K562 (cell line): ENCODE measurements around the gene C1R. TPM values are rescaled to one million over a fixed set of nuclear protein-coding genes. Genes with fewer than 3 reads are reported as not detected.

Experiments used
- ATAC-seq: fragments of 200-7000 bp; cut with Tn5 transposase; 3 replicates; pipeline ENCODE4 v1.9.1; 2020; ENCODE audit warnings: moderate library complexity
- BruUV-seq: library from RNA; stranded (reverse); fragments of 400-500 nt; replicated peaks from 2 replicates; lab custom pipeline; 2021; lab: Mats Ljungman, UMichigan
- CTCF ChIA-PET: fragments of 300-600 bp; formaldehyde crosslinking; extraction: SDS; loops from one replicate; lab custom pipeline; 2021; ENCODE audit warnings: low intra/inter-chr PET ratio; lab: Yijun Ruan, JAX
- POLR2A ChIA-PET: fragments of 300-600, 350-650 bp; sonication (Branson Sonifier 250); formaldehyde crosslinking; extraction: SDS; loops from one replicate; lab custom pipeline; 2021; ENCODE audit warnings: antibody characterized with exemption, inconsistent platforms; lab: Yijun Ruan, JAX
- DNase-seq, 4 experiments: peaks; one replicate each; pipeline versions ENCODE4 v3.0.0 to v3.0.0-alpha.2; 2011 to 2018; ENCODE audit warnings: low spot score in 3 of 4, mixed read lengths in 3 of 4; ENCODE audit errors: extremely low read depth in 1 of 4
- FAIRE-seq: peaks from 2 replicates; lab custom pipeline; 2011; peaks lifted over from hg19 to GRCh38; lab: Jason Lieb, UNC
- H2AFZ ChIP-seq: 2 replicates; pipeline ENCODE4 v1.6.0; 2011; ENCODE audit warnings: low read depth, low read length, control low read depth, inconsistent platforms
- H3K27ac ChIP-seq: fragments of 200-600 bp; 3 replicates; pipeline ENCODE4 v1.8.0; 2011; ENCODE audit warnings: low read depth, mild to moderate bottlenecking, control low read depth, inconsistent platforms, low read length, moderate library complexity, mixed read lengths; ENCODE audit errors: extremely low read depth
- H3K27me3 ChIP-seq, 2 experiments: fragments of 300-600 bp in 1 of 2; 2 replicates in 1 of 2; 3 replicates in 1 of 2; pipeline versions ENCODE4 v1.6.0 to v1.8.0; 2011; ENCODE audit warnings: inconsistent platforms in 2 of 2, low read length in 2 of 2, mild to moderate bottlenecking in 1 of 2, mixed read lengths in 1 of 2, moderate library complexity in 1 of 2; ENCODE audit not compliant: control insufficient read depth in 2 of 2, insufficient read depth in 2 of 2
- H3K36me3 ChIP-seq: fragments of 300-600 bp; 3 replicates; pipeline ENCODE4 v1.8.0; 2011; ENCODE audit warnings: mild to moderate bottlenecking, low read length, inconsistent platforms; ENCODE audit not compliant: control insufficient read depth, insufficient read depth
- H3K4me1 ChIP-seq, 2 experiments: fragments of 200-600 bp in 1 of 2; replicated peaks in 1 of 2; 2 replicates in 1 of 2; 3 replicates in 1 of 2; pipeline versions ENCODE4 v1.5.1 to v1.8.0; 2011; ENCODE audit warnings: inconsistent platforms in 2 of 2, low read length in 2 of 2, mild to moderate bottlenecking in 1 of 2, mixed read lengths in 1 of 2, moderate library complexity in 1 of 2; ENCODE audit not compliant: control insufficient read depth in 2 of 2, insufficient read depth in 2 of 2
- H3K4me2 ChIP-seq: 2 replicates; pipeline ENCODE4 v1.6.1; 2011; ENCODE audit warnings: low read length, control low read depth, inconsistent platforms, mixed read lengths; ENCODE audit not compliant: insufficient read depth
- H3K4me3 ChIP-seq: fragments of 200-600 bp; sonication (generic), shearing (Covaris generic); 2 replicates; pipeline ENCODE4 v1.5.1; 2016; ENCODE audit warnings: control low read depth, inconsistent platforms
- H3K79me2 ChIP-seq: fragments of 200-600 bp; 3 replicates; pipeline ENCODE4 v1.8.0; 2011; ENCODE audit warnings: low read length, inconsistent platforms; ENCODE audit not compliant: control insufficient read depth, insufficient read depth
- H3K9ac ChIP-seq, 2 experiments: 2 replicates each; pipeline versions ENCODE4 v1.6.0 to v1.6.1; 2011; ENCODE audit warnings: low read depth in 2 of 2, low read length in 2 of 2, control low read depth in 1 of 2, inconsistent platforms in 1 of 2, mild to moderate bottlenecking in 1 of 2, mixed read lengths in 1 of 2; ENCODE audit not compliant: insufficient read depth in 1 of 2
- H3K9me1 ChIP-seq: one replicate; pipeline ENCODE4 v1.6.0; 2011; ENCODE audit warnings: inconsistent platforms, mild to moderate bottlenecking, low read length, moderate library complexity; ENCODE audit not compliant: control insufficient read depth, insufficient read depth
- H3K9me3 ChIP-seq: replicated peaks from 2 replicates; pipeline ENCODE4 v1.5.1; 2011; ENCODE audit warnings: low read depth, low read length, inconsistent platforms; ENCODE audit not compliant: control insufficient read depth, insufficient read depth
- H4K20me1 ChIP-seq: replicated peaks from 2 replicates; pipeline ENCODE4 v1.6.1; 2011; ENCODE audit warnings: low read length, inconsistent platforms, mixed read lengths; ENCODE audit not compliant: control insufficient read depth, insufficient read depth
- CEBPB ChIP-seq: fragments of 450-650 bp; IDR thresholded peaks from 2 replicates; pipeline ENCODE4 v1.6.1; 2016; ENCODE audit warnings: missing genetic modification characterization, missing compliant biosample characterization
- ESRRA ChIP-seq: fragments of 450-650 bp; IDR thresholded peaks from 2 replicates; pipeline ENCODE4 v1.6.1; 2014; ENCODE audit warnings: low read depth, mild to moderate bottlenecking, moderate library complexity, borderline replicate concordance
- FOXA1 ChIP-seq: fragments of 450-650 bp; IDR thresholded peaks from 2 replicates; pipeline ENCODE4 v1.6.1; 2016; ENCODE audit warnings: mild to moderate bottlenecking, borderline replicate concordance
- PTBP1 ChIP-seq: fragments of 200-400 bp; formaldehyde crosslinking; IDR thresholded peaks from 2 replicates; pipeline ENCODE4 v1.6.1; 2017; ENCODE audit warnings: low read depth, low read length
- PTTG1 ChIP-seq: fragments of 450-650 bp; IDR thresholded peaks from 2 replicates; pipeline ENCODE4 v1.6.1; 2016; ENCODE audit warnings: low read depth, mild to moderate bottlenecking, missing genetic modification characterization, missing compliant biosample characterization
- SOX6 ChIP-seq: fragments of 450-650 bp; IDR thresholded peaks from 2 replicates; pipeline ENCODE4 v1.6.1; 2014; ENCODE audit warnings: mild to moderate bottlenecking
- ZEB2 ChIP-seq: fragments of 450-650 bp; IDR thresholded peaks from 2 replicates; pipeline ENCODE4 v1.6.1; 2016
- ZNF197 ChIP-seq: fragments of 200-800 bp; sonication (Bioruptor generic); IDR thresholded peaks from 2 replicates; pipeline ENCODE4 v1.6.1; 2016; ENCODE audit warnings: low read depth, missing genetic modification characterization, missing compliant biosample characterization
- ZNF224 ChIP-seq: sonication (generic); formaldehyde crosslinking; IDR thresholded peaks from 2 replicates; pipeline ENCODE4 v1.8.0; 2022; ENCODE audit warnings: mild to moderate bottlenecking, missing genetic modification reagents
- ZNF76 ChIP-seq: fragments of 250-450 bp; sonication (Bioruptor Pico); IDR thresholded peaks from 2 replicates; pipeline ENCODE4 v1.4.0; 2020; ENCODE audit warnings: mild to moderate bottlenecking, moderate library complexity, borderline replicate concordance
- ZNF764 ChIP-seq: fragments of 250-450 bp; sonication (Bioruptor Pico); IDR thresholded peaks from 2 replicates; pipeline ENCODE4 v1.4.0; 2020; ENCODE audit warnings: low read depth, mild to moderate bottlenecking, moderate library complexity
- whole genome bisulfite sequencing: fragments of 100-300 bp; shearing (Covaris generic); methylation state at CpG from one replicate; pipeline ENCODE4 v1.1.6; 2016; ENCODE audit warnings: low coverage, mixed read lengths; ENCODE audit not compliant: insufficient coverage; ENCODE audit errors: missing lambda C conversion rate; 5-methylcytosine and 5-hydroxymethylcytosine counted together
- in situ Hi-C: fragments of 300-500 bp; cut with MboI; formaldehyde crosslinking; loops from 4 replicates; pipeline ENCODE4 v1.15.0; 2018; ENCODE audit warnings: inconsistent platforms, mixed read lengths
- intact Hi-C: fragments of 100-400 bp; cut with micrococcal nuclease; formaldehyde crosslinking; loops from 2 replicates; pipeline ENCODE4 v1.14.2; 2022
- polyA plus RNA-seq, 8 experiments: library from polyadenylated mRNA; depleted of rRNA in 4 of 8; stranded (reverse) in 5 of 8; unstranded in 3 of 8; fragments of >200 nt; fragmentation: Nextera tagmentation in 2 of 8; fragmentation: Illumina TruSeq in 1 of 8; extraction: Ambion mirVana in 2 of 8; extraction: Trizol in 1 of 8; gene quantifications; 2 replicates each; pipeline versions ENCODE4 v1.2.1 to v1.2.3, GENCODE V29; 2011 to 2014; ENCODE audit warnings: inconsistent platforms in 1 of 8, missing spikeins in 1 of 8
- total RNA-seq, 7 experiments: library from RNA; depleted of rRNA in 6 of 7; stranded (reverse); fragments of >200 nt in 6 of 7; fragmentation: Illumina TruSeq in 2 of 7; extraction: Trizol in 2 of 7; gene quantifications; 2 replicates each; pipeline versions ENCODE4 v1.2.1 to v1.2.3, GENCODE V29; 2011 to 2021; ENCODE audit warnings: low replicate concordance in 1 of 7
- TF ChIP-seq, protein P1 (sequence below), 3 experiments: fragments of 200-800 bp in 1 of 3; sonication (Bioruptor generic) in 1 of 3; sonication (generic) in 1 of 3; formaldehyde crosslinking in 1 of 3; IDR thresholded peaks; 2 replicates each; pipeline versions ENCODE4 v1.6.1 to v1.8.0; 2016 to 2022; ENCODE audit warnings: mild to moderate bottlenecking in 2 of 3, missing compliant biosample characterization in 2 of 3, missing genetic modification characterization in 2 of 3, missing genetic modification reagents in 1 of 3
- TF ChIP-seq, protein P2 (sequence below): sonication (generic); formaldehyde crosslinking; IDR thresholded peaks from 2 replicates; pipeline ENCODE4 v1.4.0; 2020; ENCODE audit warnings: mild to moderate bottlenecking, missing genetic modification reagents
- TF ChIP-seq, protein P3 (sequence below): fragments of 450-650 bp; formaldehyde crosslinking; IDR thresholded peaks from 2 replicates; pipeline ENCODE4 v1.4.0; 2020; ENCODE audit warnings: mild to moderate bottlenecking, moderate library complexity
- TF ChIP-seq, protein P4 (sequence below), 2 experiments: fragments of 450-650 bp; IDR thresholded peaks; 2 replicates each; pipeline ENCODE4 v1.6.1; 2018; ENCODE audit warnings: mild to moderate bottlenecking in 2 of 2, low read depth in 1 of 2; ENCODE audit not compliant: partially characterized antibody in 2 of 2

The C1R gene
- total and polyA plus RNA-seq, 9 of the 15 experiments (the other 6 are each of a cell fraction or from before 2014, with no cell fraction given) = 0.07 to 1.0 (median 0.33) TPM; not detected in 1

DNA sequence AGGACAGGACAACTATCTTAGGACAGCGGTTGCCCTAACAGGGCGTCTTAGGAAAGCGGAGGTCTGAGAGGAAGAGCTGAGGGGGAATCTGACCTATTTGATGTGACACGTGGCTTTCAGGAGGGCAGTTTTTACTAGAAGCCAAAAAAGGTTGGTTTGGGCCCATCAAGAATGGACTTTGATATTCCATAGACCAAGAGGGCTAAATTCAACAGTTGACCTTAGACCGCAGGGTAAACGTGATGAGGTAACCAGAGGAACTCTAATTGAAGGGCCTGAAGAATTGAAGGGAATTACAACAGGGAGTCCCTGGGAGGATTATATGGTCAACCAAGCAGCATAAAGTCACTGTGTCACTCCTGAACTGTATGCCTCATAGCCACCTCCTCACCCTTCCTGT, 20.2 kb downstream of the C1R start:
- no peak overlapping the region for H3K27ac ChIP-seq
- TF ChIP-seq, protein P1, sequence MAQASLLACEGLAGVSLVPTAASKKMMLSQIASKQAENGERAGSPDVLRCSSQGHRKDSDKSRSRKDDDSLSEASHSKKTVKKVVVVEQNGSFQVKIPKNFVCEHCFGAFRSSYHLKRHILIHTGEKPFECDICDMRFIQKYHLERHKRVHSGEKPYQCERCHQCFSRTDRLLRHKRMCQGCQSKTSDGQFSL (CRISPR knock-in tag; IDR thresholded peaks at IDR 0.05) = no peak
- TF ChIP-seq, protein P1 (tag; IDR thresholded peaks at IDR 0.05) = no peak
- TF ChIP-seq ZNF224 (CRISPR knock-in tag) (no peak), ZNF197 (CRISPR knock-in tag) (no peak), ZEB2 (no peak), PTBP1 (no peak), CEBPB (tag) (no peak), ZNF76 (CRISPR knock-in tag) (no peak), SOX6 (no peak), FOXA1 (no peak), ZNF764 (CRISPR knock-in tag) (no peak), ESRRA (no peak), PTTG1 (no peak)
- TF ChIP-seq, protein P2, sequence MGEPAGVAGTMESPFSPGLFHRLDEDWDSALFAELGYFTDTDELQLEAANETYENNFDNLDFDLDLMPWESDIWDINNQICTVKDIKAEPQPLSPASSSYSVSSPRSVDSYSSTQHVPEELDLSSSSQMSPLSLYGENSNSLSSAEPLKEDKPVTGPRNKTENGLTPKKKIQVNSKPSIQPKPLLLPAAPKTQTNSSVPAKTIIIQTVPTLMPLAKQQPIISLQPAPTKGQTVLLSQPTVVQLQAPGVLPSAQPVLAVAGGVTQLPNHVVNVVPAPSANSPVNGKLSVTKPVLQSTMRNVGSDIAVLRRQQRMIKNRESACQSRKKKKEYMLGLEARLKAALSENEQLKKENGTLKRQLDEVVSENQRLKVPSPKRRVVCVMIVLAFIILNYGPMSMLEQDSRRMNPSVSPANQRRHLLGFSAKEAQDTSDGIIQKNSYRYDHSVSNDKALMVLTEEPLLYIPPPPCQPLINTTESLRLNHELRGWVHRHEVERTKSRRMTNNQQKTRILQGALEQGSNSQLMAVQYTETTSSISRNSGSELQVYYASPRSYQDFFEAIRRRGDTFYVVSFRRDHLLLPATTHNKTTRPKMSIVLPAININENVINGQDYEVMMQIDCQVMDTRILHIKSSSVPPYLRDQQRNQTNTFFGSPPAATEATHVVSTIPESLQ = no peak
- TF ChIP-seq, protein P3, sequence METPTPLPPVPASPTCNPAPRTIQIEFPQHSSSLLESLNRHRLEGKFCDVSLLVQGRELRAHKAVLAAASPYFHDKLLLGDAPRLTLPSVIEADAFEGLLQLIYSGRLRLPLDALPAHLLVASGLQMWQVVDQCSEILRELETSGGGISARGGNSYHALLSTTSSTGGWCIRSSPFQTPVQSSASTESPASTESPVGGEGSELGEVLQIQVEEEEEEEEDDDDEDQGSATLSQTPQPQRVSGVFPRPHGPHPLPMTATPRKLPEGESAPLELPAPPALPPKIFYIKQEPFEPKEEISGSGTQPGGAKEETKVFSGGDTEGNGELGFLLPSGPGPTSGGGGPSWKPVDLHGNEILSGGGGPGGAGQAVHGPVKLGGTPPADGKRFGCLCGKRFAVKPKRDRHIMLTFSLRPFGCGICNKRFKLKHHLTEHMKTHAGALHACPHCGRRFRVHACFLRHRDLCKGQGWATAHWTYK (CRISPR knock-in tag) = no peak
- TF ChIP-seq, protein P4, sequence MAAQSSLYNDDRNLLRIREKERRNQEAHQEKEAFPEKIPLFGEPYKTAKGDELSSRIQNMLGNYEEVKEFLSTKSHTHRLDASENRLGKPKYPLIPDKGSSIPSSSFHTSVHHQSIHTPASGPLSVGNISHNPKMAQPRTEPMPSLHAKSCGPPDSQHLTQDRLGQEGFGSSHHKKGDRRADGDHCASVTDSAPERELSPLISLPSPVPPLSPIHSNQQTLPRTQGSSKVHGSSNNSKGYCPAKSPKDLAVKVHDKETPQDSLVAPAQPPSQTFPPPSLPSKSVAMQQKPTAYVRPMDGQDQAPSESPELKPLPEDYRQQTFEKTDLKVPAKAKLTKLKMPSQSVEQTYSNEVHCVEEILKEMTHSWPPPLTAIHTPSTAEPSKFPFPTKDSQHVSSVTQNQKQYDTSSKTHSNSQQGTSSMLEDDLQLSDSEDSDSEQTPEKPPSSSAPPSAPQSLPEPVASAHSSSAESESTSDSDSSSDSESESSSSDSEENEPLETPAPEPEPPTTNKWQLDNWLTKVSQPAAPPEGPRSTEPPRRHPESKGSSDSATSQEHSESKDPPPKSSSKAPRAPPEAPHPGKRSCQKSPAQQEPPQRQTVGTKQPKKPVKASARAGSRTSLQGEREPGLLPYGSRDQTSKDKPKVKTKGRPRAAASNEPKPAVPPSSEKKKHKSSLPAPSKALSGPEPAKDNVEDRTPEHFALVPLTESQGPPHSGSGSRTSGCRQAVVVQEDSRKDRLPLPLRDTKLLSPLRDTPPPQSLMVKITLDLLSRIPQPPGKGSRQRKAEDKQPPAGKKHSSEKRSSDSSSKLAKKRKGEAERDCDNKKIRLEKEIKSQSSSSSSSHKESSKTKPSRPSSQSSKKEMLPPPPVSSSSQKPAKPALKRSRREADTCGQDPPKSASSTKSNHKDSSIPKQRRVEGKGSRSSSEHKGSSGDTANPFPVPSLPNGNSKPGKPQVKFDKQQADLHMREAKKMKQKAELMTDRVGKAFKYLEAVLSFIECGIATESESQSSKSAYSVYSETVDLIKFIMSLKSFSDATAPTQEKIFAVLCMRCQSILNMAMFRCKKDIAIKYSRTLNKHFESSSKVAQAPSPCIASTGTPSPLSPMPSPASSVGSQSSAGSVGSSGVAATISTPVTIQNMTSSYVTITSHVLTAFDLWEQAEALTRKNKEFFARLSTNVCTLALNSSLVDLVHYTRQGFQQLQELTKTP (IDR thresholded peaks at IDR 0.05; ENCODE audit: low read depth in 1 of 2, partially characterized antibody in 2 of 2) = no peak

More for the DNA sequence above, 20.2 kb downstream of the C1R start:
- no peak overlapping the region for H3K9ac ChIP-seq
- no peak overlapping the region for H3K4me2 ChIP-seq
- peaks cover 5 to 14% of the 10 kb centered on the region in 2 experiments; a peak in 3 of 5 replicates for H3K4me1 ChIP-seq
- intact Hi-C loops = no loop called here
- DNase-seq (no peak), ATAC-seq (no peak), FAIRE-seq (no peak)
- BruUV-seq = no TSS peak
- H2AFZ ChIP-seq = no peak overlapping the region
- no peaks in the 10 kb centered on the region for H3K79me2 ChIP-seq
- H3K36me3 ChIP-seq = no peaks in the 10 kb centered on the region
- in situ Hi-C loops = no loop called here
- POLR2A ChIA-PET = no interaction called here
- peaks cover 0 to 3% of the 10 kb centered on the region in 2 experiments; a peak in 1 of 5 replicates for H3K27me3 ChIP-seq
- H3K9me1 ChIP-seq = no peaks in the 10 kb centered on the region
- H3K9me3 ChIP-seq = no peaks in the 10 kb centered on the region
- H4K20me1 ChIP-seq = no peaks in the 10 kb centered on the region
- 63% methylated on average over 5 of the region's 6 CpGs for WGBS
- CTCF ChIA-PET = no interaction called here
- no peak overlapping the region for H3K4me3 ChIP-seq
